NCI-H748 (cell line): ENCODE data around the gene WDR27.
"Not testable (repeated sequence)": the region's sequence is repeated elsewhere in the genome, so short reads cannot be mapped to it uniquely, and the experiment has no call there.

Experiments used
- DNase-seq: peaks from one replicate; lab custom pipeline; 2025; ENCODE audit not compliant: unreplicated experiment; lab: John Stamatoyannopoulos, UW

Gene WDR27

DNA sequence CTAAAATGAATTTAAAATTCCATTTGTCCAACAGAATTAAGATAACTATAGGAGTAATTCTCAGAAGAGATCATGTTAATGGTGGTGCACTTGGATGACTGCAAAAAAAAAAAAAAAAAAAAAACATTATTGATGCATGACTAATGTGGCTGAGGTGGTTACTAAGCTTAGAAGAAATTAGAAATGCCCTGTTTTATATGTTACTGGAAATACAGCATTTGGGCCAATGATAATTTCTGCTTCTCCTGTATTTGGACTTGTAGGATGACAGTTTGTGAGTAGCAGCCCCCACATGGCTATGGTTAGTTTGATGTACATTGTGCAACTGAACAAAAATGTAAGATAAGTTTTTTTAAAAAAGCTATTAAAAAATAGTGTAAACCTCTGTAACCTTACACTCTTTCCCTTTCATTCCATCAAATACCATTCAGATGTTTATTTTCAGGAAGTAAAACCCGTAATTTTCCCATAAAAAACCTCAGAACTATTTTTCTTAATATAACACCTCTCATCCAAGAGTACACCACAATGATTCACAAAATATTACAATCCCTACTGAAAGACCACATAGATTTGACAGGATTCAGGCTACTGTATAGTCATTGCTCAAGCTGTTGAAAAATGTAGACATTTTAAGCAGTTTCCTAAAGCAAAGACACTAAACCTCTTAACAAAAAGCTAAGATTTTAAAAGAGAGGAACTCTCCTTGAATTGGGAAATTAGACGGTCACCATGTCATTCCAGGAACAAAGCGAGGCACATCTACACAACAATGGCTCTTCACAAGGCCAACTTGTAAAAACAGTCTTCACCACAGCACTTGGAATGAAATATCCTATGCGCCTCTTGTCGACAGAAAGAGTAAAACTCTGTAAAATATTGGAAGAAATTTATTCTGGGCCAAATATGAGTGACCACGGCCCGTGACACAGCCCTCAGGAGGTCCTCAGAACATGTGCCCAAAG is 83.0 kb downstream of the WDR27 start:
- DNase-seq = no peak

DNA sequence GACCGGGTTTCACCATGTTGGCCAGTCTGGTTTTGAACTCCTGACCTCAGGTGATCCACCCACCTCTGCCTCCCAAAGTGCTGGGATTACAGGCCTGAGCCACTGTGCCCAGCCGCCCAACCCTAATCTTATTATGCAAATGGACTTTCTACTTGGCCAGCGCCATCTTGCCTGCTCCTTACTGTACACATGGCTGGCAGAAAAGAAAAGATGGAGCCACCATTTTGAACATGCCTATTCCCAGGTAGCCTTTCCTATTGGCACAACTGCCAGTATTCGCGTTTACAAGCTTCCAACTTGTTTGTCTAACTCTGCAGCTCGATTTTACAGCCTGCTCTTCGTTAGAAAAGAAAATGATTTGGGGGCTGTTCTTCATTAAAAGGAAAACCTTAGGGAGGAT is 84.3 kb downstream of the WDR27 start:
- no peak for DNase-seq

DNA sequence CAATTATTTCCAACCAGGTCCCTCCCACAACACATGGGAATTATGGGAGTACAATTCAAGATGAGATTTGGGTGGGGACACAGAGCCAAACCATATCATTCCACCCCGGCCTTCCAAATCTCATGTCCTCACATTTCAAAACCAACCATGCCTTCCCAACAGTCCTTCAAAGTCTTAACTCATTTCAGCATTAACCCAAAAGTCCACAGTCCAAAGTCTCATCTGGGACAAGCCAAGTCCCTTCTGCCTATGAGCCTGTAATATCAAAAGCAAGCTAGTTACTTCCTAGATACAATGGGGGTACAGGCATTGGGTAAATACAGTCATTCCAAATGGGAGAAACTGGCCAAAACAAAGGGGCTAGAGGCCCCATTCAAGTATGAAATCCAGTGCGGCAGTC is 93.2 kb downstream of the WDR27 start:
- not testable (repeated sequence) for DNase-seq

DNA sequence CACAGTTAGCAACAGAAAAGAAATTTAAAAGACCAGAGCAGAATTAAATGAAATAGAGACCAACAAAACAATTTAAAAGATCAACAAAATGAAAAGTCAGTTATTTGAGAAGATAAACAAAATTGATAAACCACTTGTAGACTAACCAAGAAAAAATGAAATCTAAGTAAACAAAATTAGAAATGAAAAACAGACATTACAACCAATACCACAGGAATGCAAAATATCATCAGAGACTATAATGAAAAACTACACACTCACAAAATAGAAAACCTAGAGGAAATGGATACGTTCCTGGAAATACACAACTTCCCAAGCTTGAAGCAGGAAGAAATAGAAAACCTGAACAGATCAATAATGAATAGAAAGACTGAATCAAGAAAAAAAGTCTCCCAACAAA is 97.8 kb downstream of the WDR27 start:
- DNase-seq = no peak

DNA sequence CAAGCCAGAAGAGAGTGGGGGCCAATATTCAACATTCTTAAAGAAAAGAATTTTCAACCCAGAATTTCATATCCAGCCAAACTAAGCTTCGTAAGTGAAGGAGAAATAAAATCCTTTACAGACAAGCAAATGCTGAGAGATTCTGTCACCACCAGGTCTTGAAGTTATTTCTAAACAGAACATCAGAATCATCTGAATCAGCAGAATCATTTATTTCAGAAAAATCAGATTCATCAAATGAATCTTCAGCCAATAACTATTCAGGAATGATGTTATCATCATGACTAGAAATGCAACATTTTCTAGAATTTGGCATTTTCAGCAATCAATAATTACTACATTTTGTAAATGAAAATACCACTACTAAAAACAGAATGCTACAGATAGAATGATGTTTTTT is 100.7 kb downstream of the WDR27 start:
- DNase-seq = not testable (repeated sequence)

DNA sequence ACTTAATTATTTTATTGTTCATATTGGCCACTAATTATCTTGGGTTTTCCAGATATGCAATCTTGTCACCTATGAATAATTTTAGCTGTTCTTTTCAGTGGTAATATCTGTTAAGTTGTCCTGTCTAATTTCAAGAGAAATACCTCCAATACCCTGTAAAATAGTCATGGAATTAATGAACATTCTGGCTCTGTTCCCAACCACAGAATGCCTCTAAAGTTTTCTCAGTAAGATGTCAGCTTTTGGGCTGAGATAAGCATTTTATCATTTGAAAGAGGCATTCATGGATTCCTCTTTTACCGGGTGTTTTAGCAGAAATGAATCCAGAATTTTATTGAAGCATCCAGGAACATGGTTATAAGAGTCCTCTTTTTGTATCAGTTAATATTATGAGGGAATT is 109.3 kb downstream of the WDR27 start:
- no peak for DNase-seq

DNA sequence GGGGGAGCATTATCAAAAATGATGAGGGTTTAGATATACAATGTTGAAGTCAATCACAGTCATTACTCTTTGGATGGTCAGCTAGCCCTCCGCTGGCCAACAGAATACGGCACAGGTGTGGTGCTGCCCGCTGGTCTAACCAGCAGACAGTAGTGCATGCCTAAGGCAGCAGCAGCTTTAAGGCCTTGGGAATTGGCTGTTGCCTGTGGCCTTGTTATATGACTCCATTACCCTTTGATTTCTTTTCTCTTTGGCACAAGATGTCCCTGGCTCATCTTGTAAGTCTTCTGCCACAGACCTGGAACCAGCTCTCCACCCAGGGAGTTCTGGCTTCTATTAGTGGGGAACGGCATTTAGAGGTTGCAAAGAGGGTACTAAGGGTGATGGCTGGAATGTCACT is 110.2 kb downstream of the WDR27 start:
- DNase-seq = no peak

DNA sequence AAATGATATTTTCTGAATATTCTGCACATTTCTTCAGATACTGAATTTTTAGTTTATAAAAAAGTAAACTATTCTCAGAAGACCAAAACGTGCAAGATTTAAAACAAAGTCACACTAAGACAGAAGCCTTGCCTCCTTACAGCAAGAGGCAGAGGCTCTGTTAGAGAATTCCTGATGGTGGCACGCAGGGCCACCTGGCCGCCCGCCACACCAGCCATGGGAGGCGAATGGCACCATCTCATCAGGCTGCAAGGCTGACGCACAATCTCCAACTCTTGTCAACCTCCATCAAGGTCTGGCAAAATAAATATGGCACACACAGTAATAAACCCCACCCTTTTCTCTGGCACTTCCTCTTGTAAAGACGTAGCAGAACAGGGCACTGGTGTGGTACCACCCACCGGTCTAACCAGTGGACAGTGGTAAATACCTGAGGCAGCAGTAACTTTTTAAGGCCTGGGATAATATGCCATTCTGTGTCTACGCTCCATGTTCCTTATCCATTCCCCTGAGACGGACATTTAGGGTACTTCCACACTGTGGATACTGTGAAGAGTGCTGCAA is 111.4 kb downstream of the WDR27 start:
- no peak for DNase-seq

DNA sequence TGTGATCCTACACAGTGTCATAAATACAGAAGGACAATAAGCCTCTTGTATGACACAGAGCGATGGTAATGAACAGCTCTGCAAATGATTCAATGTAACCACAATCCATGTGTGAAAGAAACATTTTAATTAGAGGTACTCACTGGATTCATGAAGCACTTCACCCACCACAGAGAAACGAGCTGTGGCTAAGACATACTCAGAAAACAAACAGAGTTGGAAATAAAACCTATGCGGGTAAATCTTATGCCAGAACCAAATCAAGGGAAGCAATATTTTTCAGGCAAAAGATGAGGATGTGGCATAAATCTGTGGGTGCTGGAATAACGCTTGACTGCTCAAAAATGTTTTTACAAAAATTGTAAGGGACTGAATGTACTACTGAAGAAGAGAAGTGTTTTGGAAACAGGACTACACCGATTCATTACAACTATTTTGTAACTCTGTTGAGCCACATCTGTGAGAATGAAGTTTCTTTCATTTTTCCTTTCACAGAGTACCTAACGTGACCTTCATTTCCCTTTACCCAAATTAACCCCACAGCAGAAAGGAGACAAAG is 112.1 kb downstream of the WDR27 start:
- DNase-seq = no peak

DNA sequence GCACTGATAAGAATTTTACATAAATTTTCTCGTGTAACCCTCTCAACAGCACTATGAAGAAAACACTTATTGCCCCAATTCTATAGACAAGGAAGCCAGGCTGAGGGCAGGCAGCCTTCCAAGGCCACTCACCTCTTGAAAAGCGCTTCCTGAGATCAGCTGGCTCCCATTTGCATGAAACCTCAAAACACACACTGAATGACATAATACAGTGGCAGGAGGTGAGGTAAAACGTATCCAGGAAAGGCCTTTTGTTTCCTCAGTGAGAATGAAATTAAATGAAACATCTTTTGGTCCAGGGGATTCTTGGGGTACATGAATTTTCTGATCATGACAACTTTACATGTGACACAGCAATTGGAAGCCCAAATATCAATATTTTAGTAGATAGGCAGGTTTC is 112.5 kb downstream of the WDR27 start:
- DNase-seq = no peak

DNA sequence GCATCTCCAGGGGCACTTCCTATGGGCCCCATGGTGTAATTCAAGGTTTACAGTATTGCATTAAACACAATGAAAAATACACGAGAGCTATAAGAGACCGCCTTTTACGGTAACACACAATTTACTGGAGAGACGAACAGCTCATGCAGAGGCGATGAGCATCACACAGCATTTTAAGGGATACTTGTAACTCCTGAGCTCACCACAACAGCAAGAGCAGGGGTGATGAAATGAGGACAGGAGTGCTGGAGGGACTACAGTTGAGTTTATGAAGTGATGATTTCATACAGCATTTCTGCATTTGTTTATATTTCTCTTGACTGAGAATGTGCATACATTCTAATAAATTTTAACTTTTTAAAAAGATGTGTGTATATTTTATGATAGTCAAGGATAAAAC is 113.9 kb downstream of the WDR27 start:
- no peak for DNase-seq

DNA sequence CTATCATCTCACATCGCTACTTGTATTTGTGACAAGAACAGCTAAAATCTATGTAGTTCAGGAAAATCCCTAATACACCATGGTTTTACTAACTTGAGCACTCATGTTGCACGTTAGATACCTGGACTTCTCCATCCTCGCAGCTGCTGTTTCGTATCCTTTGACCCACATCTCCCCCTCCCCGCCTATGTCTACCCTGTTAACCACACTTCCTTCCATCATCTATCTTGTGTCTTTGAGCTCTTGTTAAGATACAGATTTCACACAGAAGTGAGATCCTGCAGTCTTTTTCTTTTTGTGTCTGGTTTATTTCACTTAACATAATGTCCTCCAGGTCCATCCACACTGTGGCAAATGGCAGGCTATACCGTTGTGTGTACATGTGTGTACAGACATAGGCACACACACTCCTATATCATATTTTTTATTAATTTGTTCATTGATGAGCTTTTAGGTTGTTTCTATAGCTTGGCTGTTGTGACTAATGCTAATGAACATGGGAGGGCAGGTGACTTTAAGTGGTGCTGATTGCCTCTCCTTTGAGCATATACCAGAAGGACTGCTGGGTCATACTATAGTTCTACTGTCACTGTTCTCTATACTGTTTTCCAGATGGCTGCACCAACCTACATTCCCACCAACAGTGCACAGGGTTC is 117.8 kb downstream of the WDR27 start:
- DNase-seq = no peak

DNA sequence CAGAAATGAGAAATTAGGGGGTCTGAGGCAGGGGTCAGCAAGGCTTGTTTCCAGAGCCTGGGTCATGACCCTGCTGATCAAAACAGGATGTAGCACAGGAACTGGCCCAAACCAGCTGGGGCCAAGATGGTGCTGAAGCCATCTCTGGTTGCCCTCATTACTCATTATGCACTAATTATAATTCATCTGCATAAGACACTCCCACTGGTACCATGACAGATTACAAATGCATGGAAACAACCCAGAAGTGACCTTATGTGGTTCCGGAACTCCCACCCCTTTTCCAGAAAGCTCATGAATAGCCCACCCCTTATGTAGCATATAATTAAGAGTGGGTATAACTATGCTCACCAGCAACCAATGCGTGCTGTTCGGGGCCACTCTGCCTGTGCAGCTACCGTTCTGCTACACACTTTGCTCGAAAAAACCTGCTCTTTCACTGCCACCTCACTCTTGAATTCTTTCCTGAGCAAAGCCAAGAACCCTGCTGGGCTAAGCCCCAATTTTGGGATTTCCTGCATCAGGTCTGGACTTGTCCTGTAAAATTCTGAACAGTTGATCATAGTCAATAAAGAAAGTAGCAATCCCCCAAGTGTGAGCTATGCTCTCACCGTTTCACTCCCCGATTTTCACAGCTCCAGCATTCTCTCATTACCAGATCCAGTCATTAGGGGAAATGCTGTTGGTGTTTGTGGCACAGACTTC is 122.3 kb downstream of the WDR27 start:
- no peak for DNase-seq

DNA sequence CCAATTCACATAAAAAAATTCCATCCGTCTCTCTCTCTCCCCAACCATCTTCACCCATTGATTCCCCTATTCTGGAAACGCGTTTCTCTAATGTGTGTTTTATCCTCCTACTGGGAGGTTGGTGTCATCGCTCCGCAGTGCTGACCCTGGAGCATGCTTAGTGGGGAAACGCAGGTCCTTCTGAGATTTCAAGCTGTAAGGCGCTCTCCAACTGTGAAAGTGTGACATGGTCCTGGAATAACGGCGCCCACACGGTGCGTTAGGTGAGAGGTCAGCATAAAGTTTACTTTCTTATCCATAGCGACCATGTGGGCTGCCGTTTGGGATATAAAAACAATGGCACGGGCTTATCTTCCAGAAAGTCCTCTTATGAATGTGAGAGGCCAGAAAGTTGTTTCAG is 123.9 kb downstream of the WDR27 start:
- DNase-seq = no peak

DNA sequence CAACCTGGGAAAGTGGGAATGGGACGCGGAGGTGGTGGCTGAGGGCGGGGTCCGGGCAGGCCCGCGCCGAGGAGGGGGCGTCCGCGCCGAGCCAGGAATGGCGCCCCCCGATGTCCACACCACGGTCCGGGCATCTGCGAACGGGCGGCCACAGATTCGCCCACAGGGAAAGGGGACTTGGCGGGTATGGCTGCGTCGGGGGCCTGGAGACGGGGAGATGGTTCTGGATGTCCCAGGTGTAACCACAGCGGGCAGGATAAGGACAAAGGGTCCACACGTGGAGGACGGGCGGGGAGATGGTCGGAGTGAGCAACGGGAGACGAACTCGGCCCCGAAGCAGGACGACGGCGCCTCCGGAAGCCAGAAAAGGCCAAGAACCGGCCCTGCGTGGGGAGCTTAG is 124.6 kb downstream of the WDR27 start:
- no peak for DNase-seq

DNA sequence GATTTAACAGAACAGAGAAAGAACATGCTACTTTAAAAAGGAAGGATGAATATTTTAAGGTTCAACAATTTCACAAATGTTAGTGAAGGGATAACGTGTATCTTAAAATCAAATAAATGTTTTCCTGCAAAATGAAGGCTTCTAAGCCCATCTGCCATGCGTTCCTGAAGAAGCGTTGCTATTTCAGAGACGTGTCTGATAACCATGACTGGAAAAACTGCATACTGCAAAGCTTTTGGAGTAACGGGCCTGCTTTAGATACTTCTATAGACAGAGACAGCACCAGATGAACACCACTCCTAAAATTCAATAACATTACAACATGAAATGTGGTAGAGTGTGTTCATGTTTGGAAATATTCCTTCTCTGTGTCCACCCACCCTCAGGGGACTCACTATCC is 126.0 kb downstream of the WDR27 start:
- DNase-seq = no peak

DNA sequence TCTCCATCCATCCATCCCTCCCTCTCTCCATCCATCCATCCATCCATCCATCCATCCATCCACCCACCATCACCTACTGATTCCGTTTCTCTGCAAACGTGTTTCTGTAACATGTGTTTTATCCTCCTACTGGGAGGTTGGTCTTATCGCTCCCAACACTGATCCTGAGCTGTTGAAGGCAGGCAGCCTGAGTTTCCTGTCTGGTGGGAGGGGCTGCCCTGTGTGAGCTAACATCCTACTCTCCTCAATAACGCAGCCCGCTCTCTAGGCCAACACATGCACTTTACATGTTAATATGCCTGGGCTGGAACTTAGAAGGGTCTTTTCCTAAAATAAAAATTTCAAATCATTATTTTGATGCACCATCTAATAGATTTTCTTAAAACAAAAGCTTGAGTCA is 126.5 kb downstream of the WDR27 start:
- no peak for DNase-seq

DNA sequence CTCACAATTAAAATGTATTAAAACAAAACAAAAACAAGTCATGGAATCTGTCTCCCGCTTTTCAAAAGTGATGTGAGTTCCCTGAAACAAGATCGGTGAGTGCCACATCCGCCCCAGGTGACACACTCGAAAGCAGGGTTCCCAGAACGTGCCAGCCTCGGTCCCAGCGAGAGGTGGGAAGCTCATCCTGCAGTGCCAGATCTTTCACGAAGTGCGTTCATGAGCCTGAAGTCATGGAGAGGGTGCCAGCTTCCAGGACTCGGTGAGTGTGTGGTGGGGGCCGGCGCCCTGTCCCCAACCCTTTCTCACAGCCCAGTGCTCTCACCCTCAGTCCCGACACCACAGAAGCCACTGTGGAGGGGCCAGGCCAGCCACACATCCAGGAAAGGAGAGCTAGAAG is 127.4 kb downstream of the WDR27 start:
- DNase-seq = no peak

DNA sequence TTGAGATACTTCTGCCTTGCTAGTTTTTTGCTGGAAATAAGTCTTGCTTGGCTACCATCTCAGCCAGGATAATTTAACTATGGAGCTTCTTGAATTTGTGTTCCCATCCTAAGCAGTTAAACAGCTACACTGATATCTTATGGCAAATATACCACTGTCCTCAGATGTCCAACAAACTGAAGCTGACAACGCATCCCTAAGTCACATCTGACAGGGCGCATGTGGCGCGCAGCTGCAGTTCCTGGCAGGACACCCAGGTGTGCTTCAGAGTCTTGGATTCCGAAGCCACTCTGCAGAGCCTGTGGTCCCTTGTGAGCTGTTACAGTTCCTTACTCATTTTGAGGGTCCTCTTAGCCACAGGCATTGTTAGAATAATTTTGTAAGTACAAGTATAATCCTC is 127.9 kb downstream of the WDR27 start:
- DNase-seq = no peak

DNA sequence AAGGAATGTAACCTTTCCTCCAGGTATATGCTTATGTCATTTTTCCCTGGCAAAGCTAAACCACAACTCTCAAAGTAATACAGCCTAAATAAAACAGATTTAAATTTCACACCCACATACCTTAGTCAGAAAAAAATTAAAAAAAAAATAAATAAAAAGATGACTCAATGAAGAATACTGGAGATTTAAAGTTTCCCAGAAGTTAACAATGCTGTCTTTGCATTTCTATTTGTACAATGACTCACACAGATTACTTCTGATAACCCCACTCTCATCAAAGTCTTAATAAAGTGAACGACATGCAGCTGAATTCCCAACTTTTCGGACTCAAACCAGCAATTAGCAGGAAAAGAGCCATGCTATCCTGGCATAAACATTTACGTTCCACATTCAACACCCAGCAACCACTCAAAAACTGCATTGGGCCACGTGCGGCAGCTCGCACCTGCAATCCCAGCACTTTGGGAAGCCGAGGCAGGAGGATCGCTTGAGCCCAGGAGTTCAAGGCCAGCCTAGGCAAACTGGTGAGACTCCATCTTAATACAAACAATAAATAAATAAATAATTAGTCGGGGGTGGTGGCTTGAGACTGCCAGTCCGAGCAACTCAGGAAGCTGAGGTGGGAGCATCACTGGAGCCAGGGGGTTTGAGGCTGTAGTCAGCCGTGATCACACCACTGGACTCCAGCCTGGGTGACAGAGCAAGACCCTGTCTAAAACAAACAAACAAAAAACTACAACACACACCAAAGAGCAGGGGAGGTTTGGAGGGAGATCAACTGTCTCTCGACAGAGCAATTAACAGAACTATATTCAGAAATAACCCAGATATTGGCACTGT is 130.5 kb downstream of the WDR27 start:
- DNase-seq = no peak
